HAP-1 (cell line): ENCODE data around the gene LRP2.
A peak's percentile ranks its signal among the peaks of the same experiment; 100 is the strongest.

Experiments
- DNase-seq, 2 experiments: peaks; one replicate each; pipeline ENCODE4 v3.0.0-alpha.2; 2016 to 2020; ENCODE audit warnings: low spot score in 2 of 2
- H3K27me3 ChIP-seq: fragments of 250-450 bp; sonication (Bioruptor Pico); 2 replicates; pipeline ENCODE4 v1.5.1; 2020; ENCODE audit warnings: low read depth, mild to moderate bottlenecking, moderate library complexity
- H3K36me3 ChIP-seq: fragments of 250-450 bp; sonication (Bioruptor Pico); replicated peaks from 2 replicates; pipeline ENCODE4 v1.5.1; 2020; ENCODE audit warnings: mild to moderate bottlenecking
- H3K4me1 ChIP-seq: fragments of 250-450 bp; sonication (Bioruptor Pico); 2 replicates; pipeline ENCODE4 v1.5.1; 2020; ENCODE audit warnings: mild to moderate bottlenecking
- H3K4me3 ChIP-seq: fragments of 250-450 bp; sonication (Bioruptor Pico); 2 replicates; pipeline ENCODE4 v1.5.1; 2020; ENCODE audit warnings: mild to moderate bottlenecking, moderate library complexity
- H3K9me3 ChIP-seq: fragments of 250-450 bp; sonication (Bioruptor Pico); 2 replicates; pipeline ENCODE4 v1.5.1; 2020; ENCODE audit warnings: mild to moderate bottlenecking, moderate library complexity
- in situ Hi-C: fragments of 300-500 bp; cut with MboI; formaldehyde crosslinking; loops from 3 replicates; pipeline ENCODE4 v1.14.3; 2020; ENCODE audit warnings: low sequenced_read_pairs, inconsistent platforms, mixed read lengths

Gene LRP2

DNA sequence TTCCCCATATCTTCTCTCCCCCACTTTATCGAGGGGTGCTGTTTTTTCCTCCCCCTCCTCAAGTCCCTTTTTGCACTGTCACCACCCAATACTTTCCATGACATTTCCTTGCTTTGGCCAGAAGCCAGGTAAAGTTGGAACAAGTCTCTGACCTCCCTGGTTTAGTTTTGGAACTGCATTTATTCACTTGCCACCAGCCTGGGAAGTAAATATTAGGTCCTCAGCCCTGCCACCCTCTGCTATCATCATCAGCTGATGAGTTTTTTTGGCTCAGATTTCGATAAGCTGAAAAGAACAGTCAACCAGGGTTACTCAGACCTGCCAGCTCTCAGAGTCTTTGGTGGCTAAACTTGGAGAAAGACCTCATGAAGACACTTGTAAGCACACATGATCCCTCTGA lies 246.0 kb downstream of the LRP2 start:
- Histone ChIP-seq H3K4me3 (no peak overlapping the region), H3K36me3 (no peaks in the 10 kb centered on the region), H3K4me1 (no peaks in the 10 kb centered on the region), H3K9me3 (no peaks in the 10 kb centered on the region), H3K27me3 (peaks cover 4% of the 10 kb centered on the region; the same call in 1 of the 2 replicates)
- in situ Hi-C loops = no loop called here
- no peak for DNase-seq

DNA sequence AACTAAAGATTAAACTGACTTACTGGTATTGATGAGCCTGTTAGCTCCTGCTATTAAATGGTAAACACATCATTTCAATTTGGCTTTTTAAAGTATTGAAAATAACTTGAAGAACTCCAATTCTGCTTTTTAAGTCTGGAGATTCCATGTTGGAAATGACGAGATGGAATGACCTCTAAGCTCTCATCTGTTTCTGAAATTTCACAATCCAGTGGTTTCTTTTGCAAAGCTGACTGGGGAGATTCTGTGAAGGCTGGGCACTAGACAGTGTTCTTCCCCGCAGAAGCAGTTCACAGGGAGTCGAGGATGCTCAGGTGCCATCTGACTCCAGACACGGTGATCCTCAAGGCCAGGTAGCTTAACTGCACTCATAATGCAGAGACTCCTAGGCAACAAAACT lies 248.3 kb downstream of the LRP2 start:
- Histone ChIP-seq H3K4me3 (no peak overlapping the region), H3K27me3 (peaks cover 10% of the 10 kb centered on the region), H3K9me3 (no peaks in the 10 kb centered on the region), H3K4me1 (no peaks in the 10 kb centered on the region), H3K36me3 (no peaks in the 10 kb centered on the region)
- no peak for DNase-seq
- in situ Hi-C loops = no loop called here

DNA sequence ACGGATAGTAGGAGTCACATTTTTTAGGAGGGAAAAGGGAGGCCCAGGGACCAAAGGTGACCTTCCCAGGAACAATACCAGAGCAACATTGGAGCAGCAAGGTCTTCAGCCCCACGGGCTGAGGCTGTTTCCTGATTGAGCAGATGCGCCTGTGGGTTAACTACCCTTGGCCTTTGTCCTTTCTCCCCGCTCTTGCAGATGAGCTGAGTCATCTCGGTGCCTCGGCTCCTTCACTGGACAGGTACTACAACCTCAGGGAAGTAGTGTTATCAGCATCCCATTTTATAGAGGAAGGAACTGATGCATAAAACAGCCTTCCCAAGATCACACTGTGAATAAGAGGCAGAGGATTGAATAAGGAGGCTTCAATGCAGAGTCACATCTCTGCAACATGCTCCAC lies 249.5 kb downstream of the LRP2 start:
- Histone ChIP-seq H3K4me3 (no peak overlapping the region), H3K36me3 (no peaks in the 10 kb centered on the region), H3K4me1 (no peaks in the 10 kb centered on the region), H3K9me3 (no peaks in the 10 kb centered on the region), H3K27me3 (peaks cover 22% of the 10 kb centered on the region)
- in situ Hi-C loops = no loop called here
- DNase-seq = no peak

DNA sequence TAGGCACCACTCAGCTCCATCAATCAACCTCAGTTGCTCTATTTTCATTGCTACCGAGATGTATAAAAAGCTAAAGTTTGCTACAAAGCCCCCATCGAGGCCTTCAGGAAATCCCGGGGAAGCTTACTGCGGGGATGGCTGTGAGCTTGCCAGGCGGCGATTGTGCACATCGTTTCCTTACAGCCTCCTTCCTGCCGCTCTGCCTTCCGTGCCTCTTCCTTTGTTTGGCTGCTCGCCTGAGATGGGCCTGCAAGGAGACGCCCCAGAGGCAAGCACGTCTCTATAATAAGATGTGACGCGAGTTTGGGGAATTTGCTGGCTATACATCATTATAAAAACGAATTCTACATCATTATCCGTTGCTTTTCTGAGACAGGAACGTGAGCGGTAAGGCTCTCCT lies 251.4 kb downstream of the LRP2 start:
- H3K9me3 ChIP-seq = no peaks in the 10 kb centered on the region
- H3K4me1 ChIP-seq = no peaks in the 10 kb centered on the region
- no peak for DNase-seq
- in situ Hi-C loops = no loop called here
- H3K36me3 ChIP-seq = no peaks in the 10 kb centered on the region
- H3K27me3 ChIP-seq = peaks cover 35% of the 10 kb centered on the region
- H3K4me3 ChIP-seq = no peak overlapping the region

DNA sequence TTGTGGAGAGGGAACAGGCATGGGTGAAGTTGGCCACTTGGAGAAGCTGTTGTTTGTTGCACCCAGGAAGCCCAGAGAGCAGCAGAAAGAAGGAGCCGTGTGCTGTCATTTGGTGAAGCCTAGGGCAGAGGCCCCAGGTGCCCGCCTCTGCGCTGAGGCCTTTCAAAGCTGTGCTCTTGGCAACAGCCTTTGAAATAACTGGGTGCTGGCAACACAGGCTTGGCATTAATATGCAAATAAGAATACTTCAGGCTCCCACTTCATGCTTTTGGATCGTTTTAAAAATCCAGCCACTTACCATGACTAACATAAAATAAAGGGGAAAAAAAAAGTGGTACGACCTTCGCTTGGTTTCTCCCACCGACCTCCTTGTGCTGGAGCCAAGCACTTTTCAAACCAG lies 251.9 kb downstream of the LRP2 start:
- H3K36me3 ChIP-seq = no peaks in the 10 kb centered on the region
- no peaks in the 10 kb centered on the region for H3K4me1 ChIP-seq
- in situ Hi-C loops = no loop called here
- no peak for DNase-seq
- no peaks in the 10 kb centered on the region for H3K9me3 ChIP-seq
- H3K27me3 ChIP-seq = peaks cover 37% of the 10 kb centered on the region
- H3K4me3 ChIP-seq = no peak overlapping the region

DNA sequence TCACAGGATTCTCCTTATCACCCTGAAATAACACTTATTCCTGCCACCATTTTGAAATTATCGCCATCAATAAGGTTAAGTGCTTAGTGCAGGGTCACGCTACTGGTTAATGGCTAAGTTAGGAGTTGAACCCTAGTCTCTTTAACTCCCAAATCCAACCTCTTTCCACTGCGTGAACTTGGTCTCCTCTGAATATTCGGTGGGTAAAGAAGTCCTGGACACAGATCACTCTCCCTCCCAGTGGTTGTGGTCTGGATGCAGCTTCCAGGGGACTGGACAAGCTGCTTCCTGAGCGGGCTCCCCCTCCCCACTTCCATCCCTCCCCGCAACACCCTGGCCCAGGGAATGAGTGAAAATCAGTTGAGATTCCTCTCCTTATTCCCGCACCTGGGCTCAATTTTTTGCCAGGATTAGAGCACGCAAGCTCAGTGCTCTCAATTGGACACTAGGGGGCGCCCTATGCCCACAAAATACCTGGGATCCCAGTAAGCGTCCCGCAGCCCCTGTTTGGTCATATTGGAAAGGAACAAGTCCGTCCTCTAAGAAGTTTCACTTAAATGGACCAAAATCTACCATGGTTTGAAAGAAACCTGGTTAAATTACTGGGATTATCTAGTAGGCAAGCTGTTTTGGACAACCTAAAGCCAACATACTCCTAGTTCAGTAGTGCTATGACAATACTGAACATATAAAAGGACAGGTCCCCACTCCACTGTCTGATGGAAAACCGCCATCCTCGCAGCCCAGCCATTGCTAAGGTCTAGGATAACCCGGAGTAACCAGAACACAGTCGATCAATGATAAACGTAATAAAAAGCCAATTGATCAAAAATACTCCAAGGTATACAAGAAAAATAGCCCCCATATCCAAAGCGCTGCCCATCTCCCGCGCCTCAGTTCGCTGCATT lies 252.6 kb downstream of the LRP2 start:
- no peaks in the 10 kb centered on the region for H3K9me3 ChIP-seq
- no peaks in the 10 kb centered on the region for H3K4me1 ChIP-seq
- in situ Hi-C loops = no loop called here
- H3K4me3 ChIP-seq = no peak overlapping the region
- peak; percentile 68 to 87 for DNase-seq
- no peaks in the 10 kb centered on the region for H3K36me3 ChIP-seq
- H3K27me3 ChIP-seq = peaks cover 41% of the 10 kb centered on the region

DNA sequence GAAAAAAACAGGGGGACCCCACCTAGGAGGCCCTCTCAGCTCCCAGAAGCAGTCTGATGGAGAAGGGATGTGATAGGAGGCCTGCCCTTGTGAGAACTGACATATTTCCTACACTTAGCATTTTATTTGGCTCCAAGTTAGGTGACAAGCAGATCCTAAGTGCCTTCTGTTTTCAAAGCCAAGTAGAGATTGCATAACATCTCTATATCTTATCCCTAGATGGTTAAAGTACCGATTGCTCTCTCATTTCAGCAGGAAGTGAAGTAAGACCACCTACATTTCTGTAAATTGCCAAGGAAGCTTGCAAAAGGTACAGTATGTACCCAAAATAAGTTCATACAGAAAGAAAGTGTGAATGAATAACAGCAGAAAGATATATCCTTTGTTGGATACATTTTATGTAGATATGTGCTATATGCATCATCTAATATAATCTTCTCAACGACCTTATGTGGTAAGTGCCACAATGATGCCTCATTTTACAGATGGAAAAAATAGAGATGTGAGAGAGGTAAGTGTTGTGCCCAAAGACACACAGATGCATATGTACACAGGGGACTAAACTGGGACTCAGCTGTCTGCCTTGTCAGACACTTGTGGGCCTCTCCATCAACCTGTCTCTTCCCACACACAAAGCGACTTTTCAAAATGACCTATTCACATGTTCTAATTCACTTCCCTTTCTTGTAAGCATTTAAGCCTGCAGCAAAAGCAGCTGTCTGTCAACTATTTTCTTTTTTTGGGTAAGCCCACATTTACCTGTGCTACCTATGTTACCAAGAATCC lies 254.0 kb downstream of the LRP2 start:
- in situ Hi-C loops = no loop called here
- Histone ChIP-seq H3K36me3 (no peaks in the 10 kb centered on the region), H3K9me3 (no peaks in the 10 kb centered on the region), H3K4me1 (no peaks in the 10 kb centered on the region), H3K27me3 (peaks cover 47% of the 10 kb centered on the region), H3K4me3 (no peak overlapping the region)
- DNase-seq = no peak

DNA sequence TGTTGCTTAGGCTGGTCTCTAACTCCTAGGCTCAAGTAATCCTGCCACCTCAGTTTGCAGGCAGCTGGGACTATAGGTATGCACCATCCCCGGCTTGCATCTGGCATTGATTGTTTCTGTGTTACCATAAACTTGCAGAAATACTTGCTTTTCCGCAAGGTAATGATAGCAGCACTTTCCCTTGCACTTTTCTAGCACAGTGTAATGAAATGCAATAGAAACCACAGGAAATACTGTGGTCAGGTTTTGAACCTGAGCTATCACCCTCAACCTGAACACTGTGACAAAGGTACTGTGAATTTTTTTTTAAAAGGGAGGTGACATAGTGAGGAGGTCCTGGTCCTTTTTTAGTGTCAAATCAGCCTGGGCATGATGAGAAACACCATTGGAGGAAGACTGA lies 254.7 kb downstream of the LRP2 start:
- DNase-seq = no peak

DNA sequence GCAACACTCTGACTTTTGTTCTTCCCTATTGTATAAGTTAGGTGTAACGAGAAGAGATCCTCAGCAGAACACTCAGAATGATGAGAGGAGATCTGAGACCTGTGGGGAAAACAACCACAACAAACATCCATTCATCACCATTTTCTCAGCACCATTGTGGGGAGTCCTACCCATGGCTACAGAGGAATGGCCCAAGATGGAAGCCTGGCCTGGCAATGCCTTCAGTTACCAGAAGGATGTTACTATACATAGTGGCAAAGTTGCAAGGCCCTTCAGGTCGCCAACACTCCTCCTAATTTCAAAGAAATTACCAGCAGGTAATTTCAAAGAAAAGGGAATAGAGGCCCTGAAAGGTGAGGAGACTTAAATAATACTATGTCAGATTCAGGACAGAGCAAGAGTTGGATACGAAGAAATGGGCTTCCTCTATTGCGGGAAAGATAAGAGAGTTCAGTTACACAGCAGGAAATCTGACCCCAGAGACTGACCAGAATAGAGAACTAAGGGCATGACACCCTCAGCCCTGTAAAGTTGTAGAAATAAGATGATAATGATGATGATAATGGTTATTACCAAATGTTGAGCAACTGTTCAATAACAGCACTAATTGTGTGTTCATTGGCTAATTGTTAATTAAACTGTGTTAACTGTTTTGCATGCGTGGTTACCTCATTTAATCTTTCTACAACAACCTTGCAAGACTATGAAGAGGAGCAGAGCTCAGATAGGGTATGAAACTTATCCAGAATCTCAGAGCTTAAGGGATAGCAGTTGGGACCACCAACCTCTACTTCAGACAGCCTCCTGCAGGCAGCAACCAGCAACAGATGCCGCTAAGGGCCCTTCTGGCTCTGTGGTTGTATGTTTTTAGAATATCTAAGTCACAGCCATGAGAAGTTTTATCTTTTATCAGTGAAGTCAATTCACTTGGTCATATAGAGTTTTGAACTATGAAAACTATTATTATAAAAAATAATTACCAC lies 255.5 kb downstream of the LRP2 start:
- peaks cover 50% of the 10 kb centered on the region for H3K27me3 ChIP-seq
- H3K4me1 ChIP-seq = no peaks in the 10 kb centered on the region
- H3K4me3 ChIP-seq = no peak overlapping the region
- H3K9me3 ChIP-seq = no peaks in the 10 kb centered on the region
- DNase-seq = no peak
- in situ Hi-C loops = no loop called here
- H3K36me3 ChIP-seq = no peaks in the 10 kb centered on the region

More for the DNA sequence above, 254.7 kb downstream of the LRP2 start:
- no peaks in the 10 kb centered on the region for H3K36me3 ChIP-seq
- H3K9me3 ChIP-seq = no peaks in the 10 kb centered on the region
- in situ Hi-C loops = no loop called here
- peaks cover 50% of the 10 kb centered on the region for H3K27me3 ChIP-seq
- no peak overlapping the region for H3K4me3 ChIP-seq
- H3K4me1 ChIP-seq = no peaks in the 10 kb centered on the region

DNA sequence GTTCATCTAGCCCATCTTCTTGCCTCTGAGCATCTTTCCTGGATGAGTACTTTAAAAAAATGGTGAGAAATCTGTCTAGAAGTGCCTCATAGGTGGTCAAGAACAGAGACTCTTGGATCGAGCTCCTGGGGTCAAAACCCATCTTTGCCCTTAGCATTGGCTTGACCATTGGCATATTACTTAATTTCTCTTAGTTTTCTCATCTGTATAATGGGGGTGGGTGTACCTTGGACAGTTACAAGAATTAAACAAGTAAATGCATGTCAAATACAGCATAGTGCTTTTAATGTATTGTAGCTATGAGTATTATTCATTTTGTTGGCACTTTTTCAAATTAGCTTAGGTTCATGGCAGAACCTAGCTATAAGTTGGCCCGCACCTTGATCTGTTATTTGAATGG lies 256.2 kb downstream of the LRP2 start:
- H3K4me1 ChIP-seq = no peaks in the 10 kb centered on the region
- H3K36me3 ChIP-seq = no peaks in the 10 kb centered on the region
- no peaks in the 10 kb centered on the region for H3K9me3 ChIP-seq
- peaks cover 50% of the 10 kb centered on the region for H3K27me3 ChIP-seq
- in situ Hi-C loops = no loop called here
- no peak overlapping the region for H3K4me3 ChIP-seq
- DNase-seq = no peak

DNA sequence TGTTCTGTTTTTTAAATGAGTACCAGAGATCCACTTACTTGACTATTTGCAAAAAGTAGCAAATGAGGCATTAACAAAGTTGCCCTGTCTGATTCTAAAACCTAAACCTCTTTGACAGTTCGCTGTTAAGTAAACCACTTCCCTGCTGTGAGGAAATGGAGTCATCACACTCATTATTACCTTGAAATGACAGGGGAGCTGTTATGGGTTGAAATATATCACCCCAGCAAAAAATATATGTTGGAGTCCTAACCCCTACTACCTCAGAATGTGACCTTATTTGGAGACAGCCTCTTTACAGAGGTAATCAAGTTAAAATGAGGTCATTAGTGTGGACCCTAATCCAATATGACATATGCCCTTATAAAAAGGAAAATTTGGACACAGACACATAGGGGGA lies 256.9 kb downstream of the LRP2 start:
- Histone ChIP-seq H3K36me3 (no peaks in the 10 kb centered on the region), H3K27me3 (peaks cover 51% of the 10 kb centered on the region), H3K4me3 (no peak overlapping the region), H3K9me3 (no peaks in the 10 kb centered on the region), H3K4me1 (no peaks in the 10 kb centered on the region)
- DNase-seq = no peak
- in situ Hi-C loops = no loop called here

DNA sequence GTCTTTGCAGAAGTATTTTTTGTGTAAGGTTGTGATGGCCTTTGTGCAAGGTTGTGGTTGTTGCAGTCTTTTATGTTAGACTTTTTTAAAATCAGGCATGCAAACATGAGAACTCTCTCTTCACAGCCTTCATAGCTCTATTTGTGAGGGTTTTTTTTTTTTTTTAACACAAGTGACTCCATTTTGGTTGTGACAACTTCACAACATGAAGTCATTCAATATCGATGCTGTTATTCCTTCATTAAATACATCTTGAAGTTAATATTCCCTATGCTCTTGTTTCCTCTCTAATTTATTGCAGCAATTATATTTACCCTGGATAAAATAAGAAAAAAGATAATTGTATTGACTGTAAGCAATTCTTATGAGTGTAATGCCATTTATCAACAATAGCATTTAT lies 257.5 kb downstream of the LRP2 start:
- Histone ChIP-seq H3K4me1 (no peaks in the 10 kb centered on the region), H3K4me3 (no peak overlapping the region), H3K9me3 (no peaks in the 10 kb centered on the region), H3K36me3 (no peaks in the 10 kb centered on the region), H3K27me3 (peaks cover 57% of the 10 kb centered on the region)
- in situ Hi-C loops = no loop called here
- no peak for DNase-seq

DNA sequence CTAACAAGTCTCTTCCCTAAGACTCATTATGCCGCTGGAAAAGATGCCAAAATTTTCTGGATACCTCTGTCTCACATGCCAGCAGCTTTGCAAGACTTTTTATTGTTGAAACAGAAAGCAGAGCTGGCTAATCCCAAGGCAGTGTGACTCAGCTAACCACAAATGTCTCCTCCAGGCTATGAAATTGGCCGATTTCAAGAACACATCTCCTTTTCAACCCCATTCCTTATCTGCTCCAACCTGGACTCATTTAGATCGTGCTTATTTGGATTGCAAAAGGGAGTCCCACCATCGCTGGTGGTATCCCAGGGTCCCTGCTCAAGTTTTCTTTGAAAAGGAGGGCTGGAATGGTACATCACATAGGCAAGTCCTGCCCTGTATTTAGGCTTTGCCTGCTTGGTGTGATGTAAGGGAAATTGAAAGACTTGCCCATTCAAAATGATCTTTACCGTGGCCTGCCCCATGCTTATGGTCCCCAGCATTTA lies 266.7 kb downstream of the LRP2 start:
- in situ Hi-C loops = no loop called here

More for the DNA sequence above, 266.7 kb downstream of the LRP2 start:
- no peak overlapping the region for H3K4me3 ChIP-seq
- H3K9me3 ChIP-seq = 0 out of 2 replicates have a peak, but pooled peaks cover 2% of the 10 kb centered on the region
- no peaks in the 10 kb centered on the region; the same call in 1 of the 2 replicates for H3K4me1 ChIP-seq
- H3K27me3 ChIP-seq = peaks cover 61% of the 10 kb centered on the region
- no peaks in the 10 kb centered on the region for H3K36me3 ChIP-seq
- no peak for DNase-seq
